Vein endothelial cell (primary cell): Measurements from ENCODE around the gene STXBP1. TPM values are rescaled to one million over a fixed set of nuclear protein-coding genes. Genes with fewer than 3 reads are reported as not detected.

Source experiments
- total RNA-seq: library from RNA; depleted of rRNA; stranded (reverse); fragments of >200 nt; gene quantifications from 2 replicates; pipeline ENCODE4 v1.2.3, GENCODE V29; 2012

The STXBP1 gene
- 13.4 and 35.3 TPM in 2 replicates for total RNA-seq

DNA sequence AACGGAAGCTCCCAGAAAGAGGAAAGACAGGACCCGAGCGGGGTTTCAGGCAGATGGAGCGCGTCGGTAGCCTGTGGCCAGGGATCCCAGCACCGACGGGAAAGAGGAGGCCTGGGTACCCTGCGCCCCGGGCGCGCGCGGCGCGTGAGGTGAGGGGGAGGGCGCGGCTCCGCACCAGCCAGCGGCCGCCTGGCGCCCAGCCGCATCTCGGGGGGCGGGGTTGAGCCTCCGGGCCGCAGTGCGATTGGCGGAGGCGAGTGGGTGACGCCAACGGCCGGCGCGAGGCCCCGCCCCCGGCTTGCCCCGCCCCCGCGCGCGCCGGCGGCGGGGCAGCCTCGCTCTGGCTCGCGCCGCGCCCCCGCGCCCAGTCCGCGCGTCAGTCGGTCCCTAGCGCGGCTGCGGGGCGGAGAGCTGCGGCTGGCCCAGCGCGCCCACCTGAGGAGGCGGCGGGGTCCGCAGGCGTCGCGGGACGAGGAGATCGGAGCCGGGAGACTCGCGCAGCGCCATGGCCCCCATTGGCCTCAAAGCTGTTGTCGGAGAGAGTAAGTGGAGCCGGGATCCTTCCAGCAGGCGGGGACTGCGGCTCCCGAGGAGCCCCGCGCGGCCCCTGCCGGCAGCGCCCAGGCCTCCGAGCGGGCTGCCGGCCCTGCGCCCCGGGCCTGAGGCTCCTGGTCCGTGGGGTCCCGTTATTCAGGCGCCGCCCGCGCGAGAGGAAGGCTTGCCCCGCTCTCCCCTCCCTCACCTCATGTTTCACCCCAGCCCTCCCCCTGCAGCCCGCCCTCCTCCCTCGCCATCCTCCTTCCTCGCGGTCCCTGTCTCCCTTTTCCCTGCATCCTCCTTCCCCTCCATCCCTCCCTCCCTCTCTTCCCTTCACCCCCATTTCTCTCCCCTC, at the start of gene STXBP1:
Gene STXBP1, plus strand, starts transcription at position 379 of the 892 bp plus-strand sequence. Its CDS starts 127 bp downstream, at position 506.

GRCh38 chr9:127706836-127707241, 94.8 kb downstream of the STXBP1 start, which contains the start of gene CFAP157:
CFAP157 (plus strand) TSS chr9:127706988; CDS start chr9:127707032, 44 bp downstream.

DNA sequence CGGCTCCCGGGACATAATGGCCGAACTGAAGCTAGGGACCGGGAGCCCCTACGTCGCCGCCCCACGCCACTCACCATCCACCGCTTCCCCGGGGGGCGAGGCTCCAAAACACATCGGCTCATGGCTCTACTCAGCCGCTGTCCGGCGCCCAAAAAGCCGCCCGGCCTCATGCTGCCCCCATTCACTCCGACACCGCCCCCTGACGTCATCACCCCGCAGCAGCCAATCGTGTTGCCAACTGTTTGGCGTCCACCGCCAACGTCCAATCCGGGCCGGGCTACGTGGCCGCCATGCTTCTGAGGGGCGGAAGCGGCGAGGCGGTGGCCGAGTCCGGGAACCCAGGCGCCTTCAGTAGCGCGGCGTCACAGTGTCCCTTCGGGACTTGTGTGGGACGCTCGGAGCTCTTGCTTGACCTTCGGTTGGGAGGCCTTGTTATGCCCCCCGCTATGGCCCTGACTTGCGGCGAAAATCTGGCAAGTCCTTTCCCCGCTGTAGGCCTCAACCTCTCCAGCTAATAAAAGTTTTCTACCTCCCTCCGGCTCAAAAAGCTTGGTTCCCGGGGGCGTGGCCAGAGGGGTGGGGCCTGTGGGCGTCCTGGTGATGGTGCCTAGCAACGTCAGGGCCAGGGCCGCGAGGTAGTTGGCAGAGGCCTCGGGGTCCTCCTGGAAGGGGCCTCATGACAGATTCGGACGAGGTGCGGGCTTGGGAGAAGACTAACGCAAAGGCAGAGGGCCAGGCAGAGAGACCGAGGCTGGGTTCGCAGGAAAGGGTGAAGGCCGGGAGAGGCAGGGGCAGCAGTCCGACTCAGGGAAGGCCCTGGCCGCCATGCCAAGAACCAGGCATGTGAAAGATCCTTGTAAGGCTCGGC, 103.6 kb downstream of the STXBP1 start, which contains the start of the genes PTRH1 and TTC16:
Gene PTRH1, minus strand, starts transcription at position 194 of the 868 bp plus-strand sequence. Its CDS starts 24 bp downstream, at position 170.
Gene TTC16, plus strand, starts transcription at position 610 of the 868 bp plus-strand sequence. Its CDS starts 67 bp downstream, at position 677.

DNA sequence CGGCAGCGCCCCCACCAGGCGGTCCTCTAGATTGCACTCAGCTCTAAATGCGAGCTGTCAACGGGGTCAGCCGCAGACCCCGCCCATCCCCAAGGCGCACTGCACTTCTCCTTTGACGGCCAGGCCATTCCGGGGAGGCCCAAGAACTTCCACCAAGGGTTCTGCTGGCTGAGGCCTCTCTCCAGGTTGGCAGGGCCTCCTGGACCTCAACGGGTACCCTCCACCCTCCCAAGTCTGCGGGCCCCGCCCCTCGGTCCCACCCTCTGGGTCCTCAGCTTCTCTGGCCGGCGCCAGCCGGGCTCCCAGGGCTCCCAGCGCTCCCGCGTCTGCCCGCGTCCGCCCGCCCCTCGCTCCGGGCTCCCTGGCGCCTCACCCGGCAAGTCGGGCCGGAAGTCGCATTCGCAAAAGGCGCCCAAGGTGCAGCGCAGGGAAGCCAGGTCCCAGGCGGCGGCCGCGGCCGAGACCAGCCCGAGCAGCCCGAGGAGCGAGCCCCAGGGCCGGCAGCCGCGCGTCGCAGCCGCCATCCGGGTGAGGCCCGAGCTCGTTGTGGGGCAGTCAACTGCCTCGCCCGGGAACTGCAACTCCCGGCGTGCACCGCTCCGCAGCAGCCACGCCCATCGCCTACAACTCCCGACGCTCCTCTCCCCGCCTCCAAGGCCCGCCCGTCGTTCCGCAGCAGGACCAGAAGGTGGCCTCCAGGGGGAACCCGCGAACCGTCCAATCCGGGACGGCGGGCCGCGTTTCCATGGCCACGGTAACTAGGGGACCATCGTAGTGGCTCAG, 122.9 kb downstream of the STXBP1 start, which contains the start of gene TOR2A:
Gene TOR2A, minus strand, starts transcription at position 548 of the 783 bp plus-strand sequence. Its CDS starts 24 bp downstream, at position 524.

Other genes with a start within 250 kb of the STXBP1 start
- 12.1 and 17.3 TPM in 2 replicates for gene SLC2A8, start 215.1 kb upstream of the STXBP1 start, total RNA-seq
- 14.4 and 14.9 TPM in 2 replicates for gene ZNF79, start 187.9 kb upstream of the STXBP1 start, total RNA-seq
- gene RPL12, start 160.9 kb upstream of the STXBP1 start, total RNA-seq, result 1,603 and 1,765 TPM in 2 replicates
- 17.6 and 26.1 TPM in 2 replicates for gene LRSAM1, start 160.8 kb upstream of the STXBP1 start, total RNA-seq
- not detected in 2 replicates for gene CFAP157, start 94.7 kb downstream of the STXBP1 start, total RNA-seq
- 22.8 and 24.2 TPM in 2 replicates for gene PTRH1, start 103.4 kb downstream of the STXBP1 start, total RNA-seq
- gene TTC16, start 103.8 kb downstream of the STXBP1 start, total RNA-seq, result not detected in 2 replicates
- 9.1 and 9.2 TPM in 2 replicates for gene TOR2A, start 123.0 kb downstream of the STXBP1 start, total RNA-seq
- gene SH2D3C, start 166.4 kb downstream of the STXBP1 start, total RNA-seq, result 71.9 and 85.9 TPM in 2 replicates
- 110 and 120 TPM in 2 replicates for gene CDK9, start 173.8 kb downstream of the STXBP1 start, total RNA-seq
- 103 and 117 TPM in 2 replicates for gene FPGS, start 190.6 kb downstream of the STXBP1 start, total RNA-seq
- gene ENG, start 242.4 kb downstream of the STXBP1 start, total RNA-seq, result 209 and 301 TPM in 2 replicates